Measurements from ENCODE around the gene OR1M1.
"Not testable (repeated sequence)": the region's sequence is repeated elsewhere in the genome, so short reads cannot be mapped to it uniquely, and the experiment has no call there.

Gene OR1M1
- total RNA-seq = 0 reads per million in 3 experiments

- DNase-seq = no peak
Measured at GRCh38 chr19:9086761-9087160, at the start of gene OR1M1. TSS of gene OR1M1 (plus strand) at chr19:9087061. CDS start at chr19:9093245, 6,184 bp downstream.

- DNase-seq = no peak
Measured at GRCh38 chr19:9037400-9038062, 49.3 kb upstream of the OR1M1 start.

GRCh38 chr19:9039728-9040127 lies 47.1 kb upstream of the OR1M1 start:
- DNase-seq = no peak

GRCh38 chr19:9040131-9040530 lies 46.7 kb upstream of the OR1M1 start:
- DNase-seq = no peak

GRCh38 chr19:9041023-9041422 lies 45.8 kb upstream of the OR1M1 start:
- no peak for DNase-seq

GRCh38 chr19:9043524-9043923 lies 43.3 kb upstream of the OR1M1 start:
- DNase-seq = no peak

- no peak for DNase-seq
Measured at GRCh38 chr19:9044449-9044848, 42.4 kb upstream of the OR1M1 start.

- DNase-seq = no peak
Measured at GRCh38 chr19:9046694-9047093, 40.2 kb upstream of the OR1M1 start.

GRCh38 chr19:9052894-9053293 lies 34.0 kb upstream of the OR1M1 start:
- no peak for DNase-seq

GRCh38 chr19:9053674-9054073 lies 33.2 kb upstream of the OR1M1 start:
- not testable (repeated sequence) for DNase-seq

GRCh38 chr19:9054207-9054606 lies 32.7 kb upstream of the OR1M1 start:
- DNase-seq = no peak

- no peak for DNase-seq
Measured at GRCh38 chr19:9054765-9055164, 32.1 kb upstream of the OR1M1 start.

- DNase-seq = not testable (repeated sequence)
Measured at GRCh38 chr19:9056131-9056530, 30.7 kb upstream of the OR1M1 start.

GRCh38 chr19:9057505-9058258 lies 29.2 kb upstream of the OR1M1 start:
- DNase-seq = no peak

GRCh38 chr19:9058905-9059667 lies 27.8 kb upstream of the OR1M1 start:
- no peak for DNase-seq

GRCh38 chr19:9060564-9061340 lies 26.1 kb upstream of the OR1M1 start:
- DNase-seq = no peak

GRCh38 chr19:9061879-9062278 lies 25.0 kb upstream of the OR1M1 start:
- DNase-seq = no peak

GRCh38 chr19:9065457-9066014 lies 21.3 kb upstream of the OR1M1 start:
- DNase-seq = no peak

GRCh38 chr19:9070066-9070465 lies 16.8 kb upstream of the OR1M1 start:
- no peak for DNase-seq

- DNase-seq = not testable (repeated sequence)
Measured at GRCh38 chr19:9071720-9072119, 15.1 kb upstream of the OR1M1 start.

- DNase-seq = no peak
Measured at GRCh38 chr19:9073806-9074205, 13.1 kb upstream of the OR1M1 start.
